HepG2 (cell line): ENCODE data around the gene BCKDHA. TPM values are rescaled to one million over a fixed set of nuclear protein-coding genes. Genes with fewer than 3 reads are reported as not detected.

Experiments
- ELF1 ChIP-seq: sonication (generic); formaldehyde crosslinking; IDR thresholded peaks from 2 replicates; pipeline ENCODE4 v1.4.0; 2020; ENCODE audit warnings: missing genetic modification reagents
- HMG20B ChIP-seq: conservative IDR thresholded peaks from 2 replicates; pipeline ENCODE4 v1.6.1; 2016; ENCODE audit warnings: missing genetic modification reagents, missing compliant biosample characterization
- JUNB ChIP-seq: sonication (generic); formaldehyde crosslinking; IDR thresholded peaks from 2 replicates; pipeline ENCODE4 v1.8.0; 2022; ENCODE audit warnings: missing genetic modification reagents, mild to moderate bottlenecking, borderline replicate concordance
- SETDB1 ChIP-seq: sonication (generic); formaldehyde crosslinking; IDR thresholded peaks from 2 replicates; pipeline ENCODE4 v1.5.1; 2020; ENCODE audit warnings: missing genetic modification reagents, mild to moderate bottlenecking, borderline replicate concordance
- USF2 ChIP-seq, 2 experiments: sonication (generic) in 1 of 2; formaldehyde crosslinking in 1 of 2; IDR thresholded peaks; 2 replicates each; pipeline versions ENCODE4 v1.5.1 to v1.6.1; 2011 to 2020; ENCODE audit warnings: borderline replicate concordance in 1 of 2, low read depth in 1 of 2, low read length in 1 of 2, mild to moderate bottlenecking in 1 of 2, missing genetic modification reagents in 1 of 2, moderate library complexity in 1 of 2
- ZNF143 ChIP-seq: sonication (generic); formaldehyde crosslinking; IDR thresholded peaks from 2 replicates; pipeline ENCODE4 v1.4.0; 2020; ENCODE audit warnings: missing genetic modification reagents
- ZNF782 ChIP-seq: sonication (generic); formaldehyde crosslinking; IDR thresholded peaks from 2 replicates; pipeline ENCODE4 v1.4.0; 2020; ENCODE audit warnings: missing genetic modification reagents, mild to moderate bottlenecking, borderline replicate concordance
- polyA plus RNA-seq, 8 experiments: library from polyadenylated mRNA; depleted of rRNA in 3 of 8; stranded (reverse) in 7 of 8; unstranded in 1 of 8; fragments of >200 nt; fragmentation: Illumina TruSeq in 4 of 8; extraction: Trizol in 4 of 8; gene quantifications; 2 replicates each; pipeline versions ENCODE4 v1.2.1 to v1.2.3, GENCODE V29; 2011 to 2016; ENCODE audit warnings: low read depth in 4 of 8, missing spikeins in 1 of 8, mixed read lengths in 1 of 8; ENCODE audit not compliant: insufficient read depth in 1 of 8
- total RNA-seq, 5 experiments: library from RNA; depleted of rRNA; stranded (reverse); fragments of >200 nt; fragmentation: Illumina TruSeq; extraction: Trizol; gene quantifications; 2 replicates each; pipeline ENCODE4 v1.2.3, GENCODE V29; 2016; ENCODE audit warnings: low read depth in 1 of 5
- TF ChIP-seq, protein P1 (sequence below): IDR thresholded peaks from 2 replicates; pipeline ENCODE4 v1.6.1; 2016; ENCODE audit warnings: low read depth, missing genetic modification reagents, missing compliant biosample characterization
- TF ChIP-seq, protein P2 (sequence below): sonication (generic); formaldehyde crosslinking; conservative IDR thresholded peaks from 2 replicates; pipeline ENCODE4 v1.4.0; 2020; ENCODE audit warnings: mild to moderate bottlenecking, missing genetic modification reagents, moderate library complexity
- TF ChIP-seq, protein P3 (sequence below): sonication (generic); formaldehyde crosslinking; IDR thresholded peaks from 2 replicates; pipeline ENCODE4 v1.5.1; 2020; ENCODE audit warnings: mild to moderate bottlenecking, missing genetic modification reagents, moderate library complexity

Gene BCKDHA
- total and polyA plus RNA-seq, 2 of the 13 experiments (the other 11 are each of a cell fraction or from before 2014, with no cell fraction given) = 11.8 to 31.5 TPM

DNA sequence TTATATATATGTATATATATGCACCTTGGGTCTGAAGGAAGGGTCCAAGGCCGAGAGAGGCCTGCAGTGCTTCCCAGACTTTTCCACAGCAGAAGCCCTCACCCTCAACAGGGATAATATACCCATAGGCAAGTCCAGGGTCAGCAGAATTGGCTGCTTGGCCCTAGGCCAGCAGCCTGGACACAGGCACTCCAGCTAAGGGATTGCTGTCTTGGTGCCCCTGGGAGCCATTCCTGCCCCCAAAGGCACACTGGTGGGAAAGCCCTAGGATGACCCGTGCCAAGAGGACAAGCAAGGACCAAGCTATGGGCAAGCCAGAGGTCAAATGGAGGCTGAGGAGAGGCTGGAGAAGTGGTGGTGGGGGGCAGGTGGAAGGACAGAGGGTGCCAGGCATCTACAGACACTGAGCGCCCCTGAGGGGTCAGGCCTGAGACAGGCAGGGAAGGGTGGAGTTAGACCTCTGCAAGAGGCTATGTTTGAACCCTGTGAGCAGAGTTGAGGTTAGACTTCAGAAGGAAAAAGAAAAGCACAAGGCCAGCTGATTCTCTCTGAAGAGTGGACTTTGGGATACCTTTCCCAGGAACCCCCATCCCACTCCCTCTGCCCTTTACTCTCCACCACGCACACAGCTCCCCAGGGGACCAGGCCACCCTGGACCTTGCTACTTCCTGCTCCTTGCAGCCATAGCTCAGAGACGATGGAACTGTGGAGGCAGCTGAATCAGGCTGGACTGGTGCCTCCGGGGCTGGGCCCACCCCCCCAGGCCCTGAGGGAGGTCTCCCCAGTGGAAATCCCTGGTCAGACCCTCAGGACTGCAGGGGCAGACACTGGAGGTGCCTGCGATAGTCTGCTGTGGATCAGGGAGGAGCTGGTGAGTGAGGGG is 45.1 kb downstream of the BCKDHA start, which contains the start of gene ERICH4 (continued):
- TF ChIP-seq, protein P1, sequence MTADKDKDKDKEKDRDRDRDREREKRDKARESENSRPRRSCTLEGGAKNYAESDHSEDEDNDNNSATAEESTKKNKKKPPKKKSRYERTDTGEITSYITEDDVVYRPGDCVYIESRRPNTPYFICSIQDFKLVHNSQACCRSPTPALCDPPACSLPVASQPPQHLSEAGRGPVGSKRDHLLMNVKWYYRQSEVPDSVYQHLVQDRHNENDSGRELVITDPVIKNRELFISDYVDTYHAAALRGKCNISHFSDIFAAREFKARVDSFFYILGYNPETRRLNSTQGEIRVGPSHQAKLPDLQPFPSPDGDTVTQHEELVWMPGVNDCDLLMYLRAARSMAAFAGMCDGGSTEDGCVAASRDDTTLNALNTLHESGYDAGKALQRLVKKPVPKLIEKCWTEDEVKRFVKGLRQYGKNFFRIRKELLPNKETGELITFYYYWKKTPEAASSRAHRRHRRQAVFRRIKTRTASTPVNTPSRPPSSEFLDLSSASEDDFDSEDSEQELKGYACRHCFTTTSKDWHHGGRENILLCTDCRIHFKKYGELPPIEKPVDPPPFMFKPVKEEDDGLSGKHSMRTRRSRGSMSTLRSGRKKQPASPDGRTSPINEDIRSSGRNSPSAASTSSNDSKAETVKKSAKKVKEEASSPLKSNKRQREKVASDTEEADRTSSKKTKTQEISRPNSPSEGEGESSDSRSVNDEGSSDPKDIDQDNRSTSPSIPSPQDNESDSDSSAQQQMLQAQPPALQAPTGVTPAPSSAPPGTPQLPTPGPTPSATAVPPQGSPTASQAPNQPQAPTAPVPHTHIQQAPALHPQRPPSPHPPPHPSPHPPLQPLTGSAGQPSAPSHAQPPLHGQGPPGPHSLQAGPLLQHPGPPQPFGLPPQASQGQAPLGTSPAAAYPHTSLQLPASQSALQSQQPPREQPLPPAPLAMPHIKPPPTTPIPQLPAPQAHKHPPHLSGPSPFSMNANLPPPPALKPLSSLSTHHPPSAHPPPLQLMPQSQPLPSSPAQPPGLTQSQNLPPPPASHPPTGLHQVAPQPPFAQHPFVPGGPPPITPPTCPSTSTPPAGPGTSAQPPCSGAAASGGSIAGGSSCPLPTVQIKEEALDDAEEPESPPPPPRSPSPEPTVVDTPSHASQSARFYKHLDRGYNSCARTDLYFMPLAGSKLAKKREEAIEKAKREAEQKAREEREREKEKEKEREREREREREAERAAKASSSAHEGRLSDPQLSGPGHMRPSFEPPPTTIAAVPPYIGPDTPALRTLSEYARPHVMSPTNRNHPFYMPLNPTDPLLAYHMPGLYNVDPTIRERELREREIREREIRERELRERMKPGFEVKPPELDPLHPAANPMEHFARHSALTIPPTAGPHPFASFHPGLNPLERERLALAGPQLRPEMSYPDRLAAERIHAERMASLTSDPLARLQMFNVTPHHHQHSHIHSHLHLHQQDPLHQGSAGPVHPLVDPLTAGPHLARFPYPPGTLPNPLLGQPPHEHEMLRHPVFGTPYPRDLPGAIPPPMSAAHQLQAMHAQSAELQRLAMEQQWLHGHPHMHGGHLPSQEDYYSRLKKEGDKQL (CRISPR knock-in tag) = no peak
- TF ChIP-seq ELF1 (CRISPR knock-in tag) (peak; percentile 42; the same call in 1 of the 2 replicates), JUNB (CRISPR knock-in tag) (no peak), ZNF143 (CRISPR knock-in tag) (no peak), HMG20B (no peak), SETDB1 (CRISPR knock-in tag) (no peak), USF2 (IDR thresholded peaks at IDR 0.05; ENCODE audit: low read depth, low read length) (no peak), USF2 (CRISPR knock-in tag; IDR thresholded peaks at IDR 0.05; ENCODE audit: borderline replicate concordance) (no peak), ZNF782 (CRISPR knock-in tag) (0 out of 2 replicates have a peak, but pooled peaks have one; percentile 39)
- TF ChIP-seq, protein P2, sequence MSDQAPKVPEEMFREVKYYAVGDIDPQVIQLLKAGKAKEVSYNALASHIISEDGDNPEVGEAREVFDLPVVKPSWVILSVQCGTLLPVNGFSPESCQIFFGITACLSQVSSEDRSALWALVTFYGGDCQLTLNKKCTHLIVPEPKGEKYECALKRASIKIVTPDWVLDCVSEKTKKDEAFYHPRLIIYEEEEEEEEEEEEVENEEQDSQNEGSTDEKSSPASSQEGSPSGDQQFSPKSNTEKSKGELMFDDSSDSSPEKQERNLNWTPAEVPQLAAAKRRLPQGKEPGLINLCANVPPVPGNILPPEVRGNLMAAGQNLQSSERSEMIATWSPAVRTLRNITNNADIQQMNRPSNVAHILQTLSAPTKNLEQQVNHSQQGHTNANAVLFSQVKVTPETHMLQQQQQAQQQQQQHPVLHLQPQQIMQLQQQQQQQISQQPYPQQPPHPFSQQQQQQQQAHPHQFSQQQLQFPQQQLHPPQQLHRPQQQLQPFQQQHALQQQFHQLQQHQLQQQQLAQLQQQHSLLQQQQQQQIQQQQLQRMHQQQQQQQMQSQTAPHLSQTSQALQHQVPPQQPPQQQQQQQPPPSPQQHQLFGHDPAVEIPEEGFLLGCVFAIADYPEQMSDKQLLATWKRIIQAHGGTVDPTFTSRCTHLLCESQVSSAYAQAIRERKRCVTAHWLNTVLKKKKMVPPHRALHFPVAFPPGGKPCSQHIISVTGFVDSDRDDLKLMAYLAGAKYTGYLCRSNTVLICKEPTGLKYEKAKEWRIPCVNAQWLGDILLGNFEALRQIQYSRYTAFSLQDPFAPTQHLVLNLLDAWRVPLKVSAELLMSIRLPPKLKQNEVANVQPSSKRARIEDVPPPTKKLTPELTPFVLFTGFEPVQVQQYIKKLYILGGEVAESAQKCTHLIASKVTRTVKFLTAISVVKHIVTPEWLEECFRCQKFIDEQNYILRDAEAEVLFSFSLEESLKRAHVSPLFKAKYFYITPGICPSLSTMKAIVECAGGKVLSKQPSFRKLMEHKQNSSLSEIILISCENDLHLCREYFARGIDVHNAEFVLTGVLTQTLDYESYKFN (CRISPR knock-in tag) = peak; percentile 46; the same call in 1 of the 2 replicates
- TF ChIP-seq, protein P3, sequence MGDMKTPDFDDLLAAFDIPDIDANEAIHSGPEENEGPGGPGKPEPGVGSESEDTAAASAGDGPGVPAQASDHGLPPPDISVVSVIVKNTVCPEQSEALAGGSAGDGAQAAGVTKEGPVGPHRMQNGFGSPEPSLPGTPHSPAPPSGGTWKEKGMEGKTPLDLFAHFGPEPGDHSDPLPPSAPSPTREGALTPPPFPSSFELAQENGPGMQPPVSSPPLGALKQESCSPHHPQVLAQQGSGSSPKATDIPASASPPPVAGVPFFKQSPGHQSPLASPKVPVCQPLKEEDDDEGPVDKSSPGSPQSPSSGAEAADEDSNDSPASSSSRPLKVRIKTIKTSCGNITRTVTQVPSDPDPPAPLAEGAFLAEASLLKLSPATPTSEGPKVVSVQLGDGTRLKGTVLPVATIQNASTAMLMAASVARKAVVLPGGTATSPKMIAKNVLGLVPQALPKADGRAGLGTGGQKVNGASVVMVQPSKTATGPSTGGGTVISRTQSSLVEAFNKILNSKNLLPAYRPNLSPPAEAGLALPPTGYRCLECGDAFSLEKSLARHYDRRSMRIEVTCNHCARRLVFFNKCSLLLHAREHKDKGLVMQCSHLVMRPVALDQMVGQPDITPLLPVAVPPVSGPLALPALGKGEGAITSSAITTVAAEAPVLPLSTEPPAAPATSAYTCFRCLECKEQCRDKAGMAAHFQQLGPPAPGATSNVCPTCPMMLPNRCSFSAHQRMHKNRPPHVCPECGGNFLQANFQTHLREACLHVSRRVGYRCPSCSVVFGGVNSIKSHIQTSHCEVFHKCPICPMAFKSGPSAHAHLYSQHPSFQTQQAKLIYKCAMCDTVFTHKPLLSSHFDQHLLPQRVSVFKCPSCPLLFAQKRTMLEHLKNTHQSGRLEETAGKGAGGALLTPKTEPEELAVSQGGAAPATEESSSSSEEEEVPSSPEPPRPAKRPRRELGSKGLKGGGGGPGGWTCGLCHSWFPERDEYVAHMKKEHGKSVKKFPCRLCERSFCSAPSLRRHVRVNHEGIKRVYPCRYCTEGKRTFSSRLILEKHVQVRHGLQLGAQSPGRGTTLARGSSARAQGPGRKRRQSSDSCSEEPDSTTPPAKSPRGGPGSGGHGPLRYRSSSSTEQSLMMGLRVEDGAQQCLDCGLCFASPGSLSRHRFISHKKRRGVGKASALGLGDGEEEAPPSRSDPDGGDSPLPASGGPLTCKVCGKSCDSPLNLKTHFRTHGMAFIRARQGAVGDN (CRISPR knock-in tag) = peak; percentile 36
